IPS-NIHi11 (cell line): ENCODE measurements around the gene CD3D.

ENCODE experiments used
- DNase-seq: peaks from one replicate; pipeline ENCODE4 v3.0.0; 2012; ENCODE audit warnings: mixed read lengths, low spot score

Gene CD3D

GRCh38 chr11:118304227-118304567, 38.3 kb downstream of the CD3D start:
- DNase-seq: no peak

GRCh38 chr11:118301600-118302195, 40.8 kb downstream of the CD3D start:
- DNase-seq: no peak

- DNase-seq: peak; percentile 44
Observed at GRCh38 chr11:118295815-118296454, 46.6 kb downstream of the CD3D start.

GRCh38 chr11:118295199-118295598, 47.3 kb downstream of the CD3D start:
- peak; percentile 36 for DNase-seq

- DNase-seq: no peak
Observed at GRCh38 chr11:118294053-118294452, 48.5 kb downstream of the CD3D start.

GRCh38 chr11:118291477-118292135, 50.9 kb downstream of the CD3D start:
- DNase-seq: no peak

- peak; percentile 40 for DNase-seq
Observed at GRCh38 chr11:118290923-118291322, 51.6 kb downstream of the CD3D start.

GRCh38 chr11:118289401-118289800, 53.1 kb downstream of the CD3D start:
- no peak for DNase-seq
